PC-3 (cell line): ENCODE measurements around the gene CKAP4.

Experiments used
- CTCF ChIP-seq: fragments of 300-600 bp; sonication (generic); conservative IDR thresholded peaks from 2 replicates; pipeline ENCODE4 v1.5.1; 2017; ENCODE audit warnings: antibody characterized with exemption, low read depth, mild to moderate bottlenecking, low read length
- EZH2 ChIP-seq: fragments of 300-600 bp; sonication (generic); IDR thresholded peaks from one replicate; pipeline ENCODE4 v1.6.1; 2017; ENCODE audit warnings: antibody characterized with exemption, mild to moderate bottlenecking, low read length; ENCODE audit not compliant: unreplicated experiment

- no peak for TF ChIP-seq EZH2
- TF ChIP-seq CTCF = no peak
Measured at GRCh38 chr12:106274575-106275121, 26.8 kb upstream of the CKAP4 start.
